Measurements from ENCODE around the gene STARD10. TPM values are rescaled to one million over a fixed set of nuclear protein-coding genes. Genes with fewer than 3 reads are reported as not detected.
A peak's percentile ranks its signal among the peaks of the same experiment; 100 is the strongest.
"Not testable (repeated sequence)": the region's sequence is repeated elsewhere in the genome, so short reads cannot be mapped to it uniquely, and the experiment has no call there.

The STARD10 gene
- total RNA-seq, 4 donors from 2014 or later, result 42.2 to 83.1 (median 49.4) TPM

GRCh38 chr11:72829178-72829577 lies 35.3 kb upstream of the STARD10 start:
- 95% methylated on average over 4 to 7 of the region's 13 CpGs for WGBS, 2 donors
- DNase-seq, result no peak
- no peaks in the 10 kb centered on the region for H3K9me3 ChIP-seq
- H3K4me1 ChIP-seq, result peaks cover 6 to 41% (median 24%) of the 10 kb centered on the region in 3 donors
- intact Hi-C loops (cut with DNase I), result no loop called here
- no peak overlapping the region for H3K27ac ChIP-seq
- peaks cover 0 to 64% (median 4%) of the 10 kb centered on the region in 3 donors for H3K36me3 ChIP-seq
- H3K4me3 ChIP-seq, result no peak overlapping the region
- TF ChIP-seq, protein P1, sequence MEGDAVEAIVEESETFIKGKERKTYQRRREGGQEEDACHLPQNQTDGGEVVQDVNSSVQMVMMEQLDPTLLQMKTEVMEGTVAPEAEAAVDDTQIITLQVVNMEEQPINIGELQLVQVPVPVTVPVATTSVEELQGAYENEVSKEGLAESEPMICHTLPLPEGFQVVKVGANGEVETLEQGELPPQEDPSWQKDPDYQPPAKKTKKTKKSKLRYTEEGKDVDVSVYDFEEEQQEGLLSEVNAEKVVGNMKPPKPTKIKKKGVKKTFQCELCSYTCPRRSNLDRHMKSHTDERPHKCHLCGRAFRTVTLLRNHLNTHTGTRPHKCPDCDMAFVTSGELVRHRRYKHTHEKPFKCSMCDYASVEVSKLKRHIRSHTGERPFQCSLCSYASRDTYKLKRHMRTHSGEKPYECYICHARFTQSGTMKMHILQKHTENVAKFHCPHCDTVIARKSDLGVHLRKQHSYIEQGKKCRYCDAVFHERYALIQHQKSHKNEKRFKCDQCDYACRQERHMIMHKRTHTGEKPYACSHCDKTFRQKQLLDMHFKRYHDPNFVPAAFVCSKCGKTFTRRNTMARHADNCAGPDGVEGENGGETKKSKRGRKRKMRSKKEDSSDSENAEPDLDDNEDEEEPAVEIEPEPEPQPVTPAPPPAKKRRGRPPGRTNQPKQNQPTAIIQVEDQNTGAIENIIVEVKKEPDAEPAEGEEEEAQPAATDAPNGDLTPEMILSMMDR (IDR thresholded peaks at IDR 0.05), result no peak
- TF ChIP-seq POLR2A (IDR thresholded peaks at IDR 0.05), result no peak
- H3K27me3 ChIP-seq, result no peaks in the 10 kb centered on the region

DNA sequence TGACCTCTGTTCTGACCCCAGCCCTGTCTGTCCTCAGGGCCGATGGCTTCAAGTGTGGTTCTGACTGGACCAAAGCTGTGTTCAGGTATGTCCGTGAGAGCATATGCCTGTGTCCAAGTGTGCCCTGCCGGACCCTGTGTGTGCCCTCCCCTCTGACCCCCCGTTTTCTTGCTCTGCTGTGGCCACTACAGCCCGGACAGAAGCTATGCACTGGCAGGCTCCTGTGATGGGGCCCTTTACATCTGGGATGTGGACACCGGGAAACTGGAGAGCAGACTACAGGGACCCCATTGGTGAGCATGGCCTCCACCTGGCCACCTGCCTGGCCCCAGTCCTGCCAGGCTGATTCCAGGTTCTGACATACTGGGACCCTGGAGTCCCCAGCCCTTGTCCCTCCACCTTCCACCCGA lies 34.9 kb upstream of the STARD10 start:
- H3K36me3 ChIP-seq, result peaks cover 0 to 69% (median 4%) of the 10 kb centered on the region in 3 donors
- TF ChIP-seq, protein P1 (IDR thresholded peaks at IDR 0.05), result no peak
- TF ChIP-seq POLR2A (IDR thresholded peaks at IDR 0.05), result no peak
- intact Hi-C loops (cut with DNase I), result no loop called here
- no peaks in the 10 kb centered on the region for H3K27me3 ChIP-seq
- no peaks in the 10 kb centered on the region for H3K9me3 ChIP-seq
- 100% methylated on average over 4 of the region's 7 CpGs; no CpG with 5 or more reads in 1 of the 2 donors for WGBS, 2 donors
- DNase-seq, result no peak
- no peak overlapping the region for H3K4me3 ChIP-seq
- H3K4me1 ChIP-seq, result peaks cover 6 to 36% (median 22%) of the 10 kb centered on the region in 3 donors
- peak overlapping the region in 2 of 4 donors; percentile 44 to 63 for H3K27ac ChIP-seq

DNA sequence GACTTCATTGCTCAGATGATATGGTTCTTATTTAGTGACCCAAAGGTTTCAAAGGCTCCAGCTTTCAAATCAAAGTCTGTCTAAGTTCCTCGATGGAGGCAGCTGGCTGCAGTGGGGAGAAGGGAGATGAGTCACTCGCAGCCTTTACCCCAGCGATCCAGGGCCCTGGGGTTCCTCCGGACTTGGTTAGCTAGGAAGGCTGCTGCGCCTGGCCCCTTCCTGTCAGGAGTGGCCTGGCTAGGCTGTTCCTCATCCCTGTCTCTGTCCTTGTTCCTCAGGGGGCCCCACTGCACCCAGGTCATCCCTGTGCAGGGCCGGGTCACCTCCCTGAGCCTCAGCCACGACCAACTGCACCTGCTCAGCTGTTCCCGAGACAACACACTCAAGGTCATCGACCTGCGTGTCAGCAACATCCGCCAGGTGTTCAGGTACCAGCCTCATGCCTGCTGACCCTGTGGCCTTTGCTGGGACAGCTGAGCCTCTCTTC lies 34.3 kb upstream of the STARD10 start:
- Histone ChIP-seq H3K36me3 (peaks cover 0 to 75% (median 4%) of the 10 kb centered on the region in 3 donors), H3K27me3 (no peaks in the 10 kb centered on the region), H3K27ac (peak overlapping the region in 2 of 4 donors; percentile 44 to 63), H3K9me3 (no peaks in the 10 kb centered on the region), H3K4me3 (no peak overlapping the region), H3K4me1 (peaks cover 6 to 31% (median 16%) of the 10 kb centered on the region in 3 donors)
- no peak for TF ChIP-seq POLR2A (IDR thresholded peaks at IDR 0.05)
- WGBS, 2 donors, result 52 to 68% methylated on average over 8 of the region's 11 CpGs
- no peak for DNase-seq
- intact Hi-C loops (cut with DNase I), result no loop called here

DNA sequence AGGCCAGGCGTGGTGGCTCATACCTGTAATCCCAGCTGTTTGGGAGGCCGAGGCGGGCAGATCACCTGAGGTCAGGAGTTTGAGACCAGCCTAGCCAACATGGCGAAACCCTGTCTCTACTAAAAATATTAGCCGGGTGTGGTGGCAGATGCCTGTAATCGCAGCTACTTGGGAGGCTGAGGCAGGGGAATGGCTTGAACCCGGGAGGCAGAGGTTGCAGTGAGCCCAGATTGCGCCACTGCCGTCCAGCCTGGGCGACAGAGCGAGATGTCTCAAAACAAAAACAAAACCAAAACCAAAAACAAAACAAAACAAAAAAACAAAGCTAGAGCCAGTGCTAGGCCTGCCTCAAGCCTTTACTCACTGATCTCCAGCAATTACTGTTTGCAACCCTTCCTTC lies 33.8 kb upstream of the STARD10 start:
- 75 to 76% methylated on average over 10 to 11 of the region's 11 CpGs for WGBS, 2 donors
- Histone ChIP-seq H3K27ac (peak overlapping the region in 2 of 4 donors; percentile 44 to 63), H3K4me1 (peaks cover 6 to 27% (median 13%) of the 10 kb centered on the region in 3 donors), H3K36me3 (peaks cover 0 to 79% (median 4%) of the 10 kb centered on the region in 3 donors)
- DNase-seq; intact Hi-C loops (cut with DNase I); H3K4me3 ChIP-seq; H3K27me3 ChIP-seq; H3K9me3 ChIP-seq: not testable (repeated sequence)

- Histone ChIP-seq H3K27ac (peak overlapping the region in 1 of 4 donors; percentile 44), H3K36me3 (peaks cover 0 to 83% (median 4%) of the 10 kb centered on the region in 3 donors), H3K4me1 (peaks cover 6 to 27% (median 9%) of the 10 kb centered on the region in 3 donors), H3K9me3 (no peaks in the 10 kb centered on the region), H3K4me3 (no peak overlapping the region), H3K27me3 (no peaks in the 10 kb centered on the region)
- WGBS, 2 donors, result 74 to 83% methylated on average over 1 to 7 of the region's 8 CpGs
- no peak for DNase-seq
- intact Hi-C loops (cut with DNase I), result no loop called here
- TF ChIP-seq POLR2A (IDR thresholded peaks at IDR 0.05), result no peak
- TF ChIP-seq, protein P1 (IDR thresholded peaks at IDR 0.05), result no peak
Observed at GRCh38 chr11:72826942-72827480, 33.2 kb upstream of the STARD10 start.

DNA sequence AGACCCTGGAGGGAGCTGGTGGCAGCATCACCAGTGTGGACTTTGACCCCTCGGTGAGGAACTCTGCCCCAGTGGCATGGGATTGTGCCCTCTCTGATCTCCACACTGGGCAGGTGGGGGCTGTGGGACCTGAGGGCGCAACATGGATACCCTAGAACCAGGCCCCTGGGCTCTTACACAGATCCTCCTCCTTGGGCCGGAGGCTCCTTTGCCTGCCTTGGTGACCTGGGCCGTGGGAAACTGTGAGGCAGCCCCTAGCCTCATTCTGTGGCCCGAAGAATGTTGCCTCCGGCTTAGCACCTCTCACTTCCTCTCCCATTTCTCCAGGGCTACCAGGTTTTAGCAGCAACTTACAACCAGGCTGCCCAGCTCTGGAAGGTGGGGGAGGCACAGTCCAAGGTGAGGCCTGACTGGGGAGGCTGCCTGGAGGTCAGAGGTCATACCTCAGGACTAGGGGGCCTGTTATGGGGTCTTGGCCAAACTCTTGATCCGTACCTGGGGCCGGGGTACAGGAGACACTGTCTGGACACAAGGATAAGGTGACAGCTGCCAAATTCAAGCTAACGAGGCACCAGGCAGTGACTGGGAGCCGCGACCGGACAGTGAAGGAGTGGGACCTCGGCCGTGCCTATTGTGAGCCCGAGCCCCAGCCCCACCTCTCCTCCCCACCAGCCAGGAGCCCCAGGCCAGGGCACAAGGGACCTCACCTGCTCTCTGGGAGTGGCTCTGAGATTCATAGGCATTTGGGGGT lies 32.5 kb upstream of the STARD10 start:
- TF ChIP-seq, protein P1 (IDR thresholded peaks at IDR 0.05), result no peak
- no peak overlapping the region for H3K4me3 ChIP-seq
- intact Hi-C loops (cut with DNase I), result no loop called here
- peaks cover 5 to 27% (median 9%) of the 10 kb centered on the region in 3 donors for H3K4me1 ChIP-seq
- DNase-seq, result no peak
- no peaks in the 10 kb centered on the region for H3K9me3 ChIP-seq
- H3K27me3 ChIP-seq, result no peaks in the 10 kb centered on the region
- peaks cover 0 to 83% (median 4%) of the 10 kb centered on the region in 3 donors for H3K36me3 ChIP-seq
- no peak overlapping the region for H3K27ac ChIP-seq
- WGBS, 2 donors, result 88 to 96% methylated on average over 6 to 8 of the region's 15 CpGs

All from esophagus squamous epithelium (tissue), 5 donors.